HCT116 (cell line): Measurements from ENCODE around the gene AP5Z1. TPM values are rescaled to one million over a fixed set of nuclear protein-coding genes. Genes with fewer than 3 reads are reported as not detected.

ENCODE experiments used
- ATAC-seq: fragments of 200-7000 bp; cut with Tn5 transposase; 2 replicates; pipeline ENCODE4 v1.9.1; 2020; ENCODE audit warnings: mild to moderate bottlenecking, moderate library complexity
- BruUV-seq: library from RNA; stranded (reverse); fragments of 400-500 nt; replicated peaks from 2 replicates; lab custom pipeline; 2021; lab: Mats Ljungman, UMichigan
- CTCF ChIA-PET: fragments of 300-600 bp; sonication (Branson Sonifier 250); formaldehyde crosslinking; loops from one replicate; lab custom pipeline; 2021; ENCODE audit warnings: antibody characterized with exemption; lab: Charles Lee
- POLR2A ChIA-PET: fragments of 300-600, 350-600 bp; sonication (Branson Sonifier 250); formaldehyde crosslinking; loops from one replicate; lab custom pipeline; 2021; ENCODE audit warnings: antibody characterized with exemption; lab: Charles Lee
- RAD21 ChIA-PET, 2 experiments: fragments of 300-600 bp; sonication (Branson Sonifier 250); formaldehyde crosslinking; loops; one replicate each; lab custom pipeline; 2023; ENCODE audit warnings: low total read pairs in 2 of 2; ENCODE audit not compliant: uncharacterized antibody in 2 of 2, unreplicated experiment in 2 of 2, low non-redundant PET in 1 of 2; lab: Charles Lee
- DNase-seq: peaks from one replicate; pipeline ENCODE4 v3.0.0-alpha.2; 2010; ENCODE audit warnings: low read depth, low spot score
- H2AFZ ChIP-seq: fragments of 200-600 bp; shearing (Covaris generic), sonication (generic); 2 replicates; pipeline ENCODE4 v1.6.1; 2017; ENCODE audit warnings: low read depth, mixed run types, mixed read lengths, antibody characterized with exemption, low read length; ENCODE audit not compliant: poor library complexity, severe bottlenecking
- H3K27ac ChIP-seq: 2 replicates; pipeline ENCODE4 v1.5.1; 2012; ENCODE audit warnings: low read depth, low read length
- H3K27me3 ChIP-seq: fragments of 200-600 bp; sonication (generic); 2 replicates; pipeline ENCODE4 v1.6.1; 2016; ENCODE audit warnings: mixed run types, low read length, mixed read lengths; ENCODE audit not compliant: insufficient read depth
- H3K36me3 ChIP-seq, 2 experiments: fragments of 200-500 bp in 1 of 2; fragments of 200-600 bp in 1 of 2; sonication (Bioruptor generic) in 1 of 2; sonication (generic) in 1 of 2; 2 replicates each; pipeline versions ENCODE4 v1.5.1 to v1.6.1; 2014 to 2016; ENCODE audit warnings: low read length in 2 of 2, inconsistent platforms in 1 of 2, mixed read lengths in 1 of 2, mixed run types in 1 of 2; ENCODE audit not compliant: insufficient read depth in 2 of 2, control insufficient read depth in 1 of 2
- H3K4me1 ChIP-seq, 2 experiments: fragments of 200-600 bp in 1 of 2; sonication (generic) in 1 of 2; 2 replicates each; pipeline versions ENCODE4 v1.5.1 to v1.6.1; 2012 to 2017; ENCODE audit warnings: low read length in 2 of 2, inconsistent platforms in 1 of 2, mild to moderate bottlenecking in 1 of 2, mixed read lengths in 1 of 2, mixed run types in 1 of 2, moderate library complexity in 1 of 2; ENCODE audit not compliant: insufficient read depth in 2 of 2, control insufficient read depth in 1 of 2
- H3K4me2 ChIP-seq: fragments of 200-600 bp; sonication (generic); 2 replicates; pipeline ENCODE4 v1.6.1; 2017; ENCODE audit warnings: mixed run types, low read length, mixed read lengths
- H3K4me3 ChIP-seq, 2 experiments: fragments of 200-600 bp in 1 of 2; sonication (generic) in 1 of 2; replicated peaks in 1 of 2; 2 replicates each; pipeline ENCODE4 v1.5.1; 2011 to 2016; ENCODE audit warnings: low read length in 2 of 2, control low read depth in 1 of 2, low read depth in 1 of 2, mild to moderate bottlenecking in 1 of 2, mixed read lengths in 1 of 2, mixed run types in 1 of 2
- H3K79me2 ChIP-seq: fragments of 200-600 bp; sonication (generic); 2 replicates; pipeline ENCODE4 v1.6.1; 2017; ENCODE audit warnings: mild to moderate bottlenecking, mixed run types, low read length, moderate library complexity, mixed read lengths; ENCODE audit not compliant: insufficient read depth
- H3K9ac ChIP-seq: fragments of 200-600 bp; sonication (generic); 2 replicates; pipeline ENCODE4 v1.6.1; 2016; ENCODE audit warnings: low read length, mixed read lengths
- H3K9me2 ChIP-seq: fragments of 200-600 bp; sonication (generic), shearing (Covaris generic); 2 replicates; pipeline ENCODE4 v1.6.1; 2017; ENCODE audit warnings: mixed run types, mild to moderate bottlenecking, moderate library complexity; ENCODE audit not compliant: insufficient read depth
- H3K9me3 ChIP-seq, 2 experiments: fragments of 200-500 bp in 1 of 2; fragments of 200-600 bp in 1 of 2; sonication (Bioruptor generic) in 1 of 2; sonication (generic) in 1 of 2; 2 replicates each; pipeline ENCODE4 v1.6.1; 2014 to 2017; ENCODE audit warnings: low read length in 2 of 2, mixed read lengths in 2 of 2, inconsistent platforms in 1 of 2, low read depth in 1 of 2, mild to moderate bottlenecking in 1 of 2, mixed run types in 1 of 2, moderate library complexity in 1 of 2; ENCODE audit not compliant: control insufficient read depth in 1 of 2, insufficient read depth in 1 of 2
- H4K20me1 ChIP-seq: fragments of 200-600 bp; sonication (generic), shearing (Covaris generic); 2 replicates; pipeline ENCODE4 v1.6.1; 2017; ENCODE audit warnings: mixed run types, mild to moderate bottlenecking, moderate library complexity; ENCODE audit not compliant: insufficient read depth
- CBX3 ChIP-seq: IDR thresholded peaks from 2 replicates; pipeline ENCODE4 v1.6.1; 2012; ENCODE audit warnings: low read depth
- EGR1 ChIP-seq: IDR thresholded peaks from 2 replicates; pipeline ENCODE4 v1.6.1; 2012; ENCODE audit warnings: low read depth
- EZH2 ChIP-seq: fragments of 200-600 bp; sonication (generic); IDR thresholded peaks from 2 replicates; pipeline ENCODE4 v1.6.1; 2017; ENCODE audit warnings: antibody characterized with exemption, mixed run types
- FOSL1 ChIP-seq: IDR thresholded peaks from 2 replicates; pipeline ENCODE4 v1.6.1; 2012; ENCODE audit warnings: low read depth
- JUND ChIP-seq: IDR thresholded peaks from 2 replicates; pipeline ENCODE4 v1.6.1; 2012
- POLR2AphosphoS5 ChIP-seq: IDR thresholded peaks from 2 replicates; pipeline ENCODE4 v1.6.1; 2011; ENCODE audit warnings: mild to moderate bottlenecking, low read depth, low read length, moderate library complexity
- RAD21 ChIP-seq: IDR thresholded peaks from 2 replicates; pipeline ENCODE4 v1.6.1; 2012; ENCODE audit warnings: low read depth, mild to moderate bottlenecking
- REST ChIP-seq: IDR thresholded peaks from 2 replicates; pipeline ENCODE4 v1.6.1; 2012; ENCODE audit warnings: low read depth
- SP1 ChIP-seq: IDR thresholded peaks from 2 replicates; pipeline ENCODE4 v1.6.1; 2012; ENCODE audit warnings: low read depth
- ZNF274 ChIP-seq: fragments of 200-500 bp; sonication (Bioruptor generic); IDR thresholded peaks from 2 replicates; pipeline ENCODE4 v1.6.1; 2014; ENCODE audit warnings: mild to moderate bottlenecking, low read depth, low read length, inconsistent platforms
- intact Hi-C: fragments of 100-400 bp; cut with micrococcal nuclease; formaldehyde crosslinking; loops from 2 replicates; pipeline ENCODE4 v1.10.0; 2022
- total RNA-seq: library from RNA; stranded (reverse); gene quantifications from one replicate; pipeline ENCODE4 v1.2.1, GENCODE V29; 2021; ENCODE audit not compliant: unreplicated experiment
- TF ChIP-seq, protein P1 (sequence below), 3 experiments: fragments of 200-600 bp in 1 of 3; sonication (generic) in 1 of 3; IDR thresholded peaks in 2 of 3; conservative IDR thresholded peaks in 1 of 3; 2 replicates each; pipeline ENCODE4 v1.5.1; 2012 to 2017; ENCODE audit warnings: low read depth in 2 of 3, low read length in 2 of 3, antibody characterized with exemption in 1 of 3, borderline replicate concordance in 1 of 3, control low read depth in 1 of 3, mild to moderate bottlenecking in 1 of 3, mixed read lengths in 1 of 3, mixed run types in 1 of 3, moderate library complexity in 1 of 3; ENCODE audit not compliant: insufficient read depth in 1 of 3
- TF ChIP-seq, protein P2 (sequence below): IDR thresholded peaks from 2 replicates; pipeline ENCODE4 v1.6.1; 2012

AP5Z1 gene
- total RNA-seq, 1 experiment from 2014 or later: 23.2 TPM

GRCh38 chr7:4769761-4770160 is 5.7 kb upstream of the AP5Z1 start (continued):
- no peak for TF ChIP-seq REST
- no peak for TF ChIP-seq CBX3
- no peak for TF ChIP-seq POLR2AphosphoS5
- TF ChIP-seq, protein P1, sequence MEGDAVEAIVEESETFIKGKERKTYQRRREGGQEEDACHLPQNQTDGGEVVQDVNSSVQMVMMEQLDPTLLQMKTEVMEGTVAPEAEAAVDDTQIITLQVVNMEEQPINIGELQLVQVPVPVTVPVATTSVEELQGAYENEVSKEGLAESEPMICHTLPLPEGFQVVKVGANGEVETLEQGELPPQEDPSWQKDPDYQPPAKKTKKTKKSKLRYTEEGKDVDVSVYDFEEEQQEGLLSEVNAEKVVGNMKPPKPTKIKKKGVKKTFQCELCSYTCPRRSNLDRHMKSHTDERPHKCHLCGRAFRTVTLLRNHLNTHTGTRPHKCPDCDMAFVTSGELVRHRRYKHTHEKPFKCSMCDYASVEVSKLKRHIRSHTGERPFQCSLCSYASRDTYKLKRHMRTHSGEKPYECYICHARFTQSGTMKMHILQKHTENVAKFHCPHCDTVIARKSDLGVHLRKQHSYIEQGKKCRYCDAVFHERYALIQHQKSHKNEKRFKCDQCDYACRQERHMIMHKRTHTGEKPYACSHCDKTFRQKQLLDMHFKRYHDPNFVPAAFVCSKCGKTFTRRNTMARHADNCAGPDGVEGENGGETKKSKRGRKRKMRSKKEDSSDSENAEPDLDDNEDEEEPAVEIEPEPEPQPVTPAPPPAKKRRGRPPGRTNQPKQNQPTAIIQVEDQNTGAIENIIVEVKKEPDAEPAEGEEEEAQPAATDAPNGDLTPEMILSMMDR (IDR thresholded peaks at IDR 0.05 in 2 of 3, conservative IDR thresholded peaks at IDR 0.05 in 1 of 3; ENCODE audit: borderline replicate concordance in 1 of 3, insufficient read depth in 1 of 3, low read depth in 2 of 3, low read length in 2 of 3): no peak
- no peak for TF ChIP-seq EGR1
- TF ChIP-seq ZNF274: no peak
- no peak for TF ChIP-seq FOSL1
- no peak for TF ChIP-seq RAD21
- no peak for TF ChIP-seq EZH2
- TF ChIP-seq, all 23 proteins: peak for 0

GRCh38 chr7:4770886-4771285 is 4.5 kb upstream of the AP5Z1 start:
- ChIA-PET RAD21 (no interaction called here), POLR2A (no interaction called here), CTCF (no interaction called here)
- no peak overlapping the region for H2AFZ ChIP-seq
- no peak for ATAC-seq
- no peak overlapping the region for H3K9ac ChIP-seq
- intact Hi-C loops: no loop called here
- H3K27ac ChIP-seq: no peak overlapping the region
- TF ChIP-seq FOSL1: no peak
- TF ChIP-seq, protein P2, sequence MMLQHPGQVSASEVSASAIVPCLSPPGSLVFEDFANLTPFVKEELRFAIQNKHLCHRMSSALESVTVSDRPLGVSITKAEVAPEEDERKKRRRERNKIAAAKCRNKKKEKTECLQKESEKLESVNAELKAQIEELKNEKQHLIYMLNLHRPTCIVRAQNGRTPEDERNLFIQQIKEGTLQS: no peak
- no peak for TF ChIP-seq SP1
- TF ChIP-seq EGR1: no peak
- no peak for TF ChIP-seq JUND
- TF ChIP-seq EZH2: no peak
- TF ChIP-seq REST: no peak
- peaks cover 5 to 8% of the 10 kb centered on the region in 2 experiments; a peak in 3 of 4 replicates for H3K4me1 ChIP-seq
- H3K4me2 ChIP-seq: no peak overlapping the region
- no TSS peak for BruUV-seq
- H3K27me3 ChIP-seq: no peaks in the 10 kb centered on the region
- H3K9me2 ChIP-seq: no peaks in the 10 kb centered on the region
- H3K36me3 ChIP-seq: peaks cover 0 to 3% of the 10 kb centered on the region in 2 experiments; a peak in 2 of 4 replicates
- peaks cover 8% of the 10 kb centered on the region; the same call in 1 of the 2 replicates for H3K79me2 ChIP-seq
- H4K20me1 ChIP-seq: no peaks in the 10 kb centered on the region
- H3K4me3 ChIP-seq: no peak overlapping the region
- DNase-seq: no peak
- H3K9me3 ChIP-seq: no peaks in the 10 kb centered on the region
